ENCODE results near the gene SERINC3. TPM values are rescaled to one million over a fixed set of nuclear protein-coding genes. Genes with fewer than 3 reads are reported as not detected.

SERINC3 gene
- total and polyA plus RNA-seq, 2 experiments from 2014 or later: 18.1 to 33.0 TPM

GRCh38 chr20:44468044-44468782 lies 53.7 kb downstream of the SERINC3 start:
- Histone ChIP-seq H3K27me3 (ENCODE audit: insufficient read depth) (no peaks in the 10 kb centered on the region), H3F3A (replicated peaks; ENCODE audit: low read depth) (no peaks in the 10 kb centered on the region), H3K4me1 (ENCODE audit: insufficient read depth) (no peaks in the 10 kb centered on the region; the same call in 1 of the 2 replicates), H3K4me3 (no peak overlapping the region), H3K4me2 (no peak overlapping the region), H3K79me2 (replicated peaks; ENCODE audit: insufficient read depth) (no peaks in the 10 kb centered on the region), H3K36me3 (ENCODE audit: insufficient read depth) (no peaks in the 10 kb centered on the region), H3K9me2 (ENCODE audit: insufficient read depth) (no peaks in the 10 kb centered on the region), H2AFZ (peak overlapping the region; percentile 94), H3K27ac (ENCODE audit: low read depth) (no peak overlapping the region), H4K20me1 (replicated peaks; ENCODE audit: insufficient read depth) (no peaks in the 10 kb centered on the region)
- TF ChIP-seq ZNF331 (CRISPR knock-in tag; IDR thresholded peaks at IDR 0.05; ENCODE audit: low read depth): no peak
- TF ChIP-seq POLR2AphosphoS5 (IDR thresholded peaks at IDR 0.05; ENCODE audit: low read depth): no peak
- TF ChIP-seq ZNF462 (CRISPR knock-in tag; IDR thresholded peaks at IDR 0.05): no peak
- TF ChIP-seq JUNB (IDR thresholded peaks at IDR 0.05; ENCODE audit: unreplicated experiment): no peak
- TF ChIP-seq EZH2phosphoT487 (IDR thresholded peaks at IDR 0.05; ENCODE audit: unreplicated experiment): no peak
- TF ChIP-seq EZH2 (IDR thresholded peaks at IDR 0.05; ENCODE audit: low read depth, unreplicated experiment): no peak
- TF ChIP-seq ZNF114 (CRISPR knock-in tag; IDR thresholded peaks at IDR 0.05): no peak
- TF ChIP-seq, protein P1, sequence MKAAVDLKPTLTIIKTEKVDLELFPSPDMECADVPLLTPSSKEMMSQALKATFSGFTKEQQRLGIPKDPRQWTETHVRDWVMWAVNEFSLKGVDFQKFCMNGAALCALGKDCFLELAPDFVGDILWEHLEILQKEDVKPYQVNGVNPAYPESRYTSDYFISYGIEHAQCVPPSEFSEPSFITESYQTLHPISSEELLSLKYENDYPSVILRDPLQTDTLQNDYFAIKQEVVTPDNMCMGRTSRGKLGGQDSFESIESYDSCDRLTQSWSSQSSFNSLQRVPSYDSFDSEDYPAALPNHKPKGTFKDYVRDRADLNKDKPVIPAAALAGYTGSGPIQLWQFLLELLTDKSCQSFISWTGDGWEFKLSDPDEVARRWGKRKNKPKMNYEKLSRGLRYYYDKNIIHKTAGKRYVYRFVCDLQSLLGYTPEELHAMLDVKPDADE (IDR thresholded peaks at IDR 0.05): no peak
- no peak for ATAC-seq
- Mint-ChIP-seq H3K27me3 (ENCODE audit: insufficient read depth, low read depth, poor library complexity) (peaks cover 8% of the 10 kb centered on the region), H3K9me3 (no peaks in the 10 kb centered on the region), H3K4me1 (peaks cover 7% of the 10 kb centered on the region; the same call in 2 of the 3 replicates), H3K36me3 (ENCODE audit: low read depth) (no peaks in the 10 kb centered on the region), H3K27ac (no peak overlapping the region), H3K4me3 (no peak overlapping the region)
- no peak for DNase-seq (ENCODE audit: low spot score)

Data from GM23338 (cell line).